GM19239 (cell line): Measurements from ENCODE around the gene TPD52L2.
A peak's percentile ranks its signal among the peaks of the same experiment; 100 is the strongest.
"Not testable (repeated sequence)": the region's sequence is repeated elsewhere in the genome, so short reads cannot be mapped to it uniquely, and the experiment has no call there.

Source experiments
- DNase-seq: peaks from one replicate; pipeline ENCODE4 v3.0.0; 2011; ENCODE audit warnings: low spot score; ENCODE audit not compliant: insufficient read length
- FAIRE-seq: peaks from 2 replicates; lab custom pipeline; 2011; peaks lifted over from hg19 to GRCh38; lab: Jason Lieb, UNC

Gene TPD52L2

DNA sequence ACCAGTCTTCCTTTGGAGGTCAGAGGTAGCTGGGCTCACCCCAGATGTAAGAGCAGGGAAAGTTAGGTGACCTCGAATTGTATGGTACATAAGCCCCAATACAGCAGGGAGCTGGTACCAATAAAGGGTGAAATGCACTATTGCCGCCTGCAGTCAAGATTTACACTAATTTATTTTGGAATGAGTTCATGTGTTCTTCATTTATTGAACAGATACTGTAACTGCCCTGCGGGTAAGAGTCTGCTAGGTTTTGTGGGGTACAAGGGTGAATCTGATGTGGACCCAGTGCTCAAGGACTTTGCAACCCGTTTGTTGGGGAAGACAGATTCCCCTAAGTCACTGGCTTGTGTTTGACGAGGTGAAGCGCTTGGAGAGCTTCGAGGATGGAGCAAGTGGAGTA, 27.3 kb downstream of the TPD52L2 start:
- no peak for FAIRE-seq
- DNase-seq: no peak

GRCh38 chr20:63893999-63894357, 28.9 kb downstream of the TPD52L2 start:
- FAIRE-seq (no peak), DNase-seq (no peak)

- DNase-seq (peak; percentile 100), FAIRE-seq (peak; percentile 80)
Observed at GRCh38 chr20:63894358-63895201, 29.5 kb downstream of the TPD52L2 start, which contains the start of gene DNAJC5. Gene DNAJC5 (plus strand): TSS chr20:63895126. CDS start chr20:63928346, 33,220 bp downstream.

DNA sequence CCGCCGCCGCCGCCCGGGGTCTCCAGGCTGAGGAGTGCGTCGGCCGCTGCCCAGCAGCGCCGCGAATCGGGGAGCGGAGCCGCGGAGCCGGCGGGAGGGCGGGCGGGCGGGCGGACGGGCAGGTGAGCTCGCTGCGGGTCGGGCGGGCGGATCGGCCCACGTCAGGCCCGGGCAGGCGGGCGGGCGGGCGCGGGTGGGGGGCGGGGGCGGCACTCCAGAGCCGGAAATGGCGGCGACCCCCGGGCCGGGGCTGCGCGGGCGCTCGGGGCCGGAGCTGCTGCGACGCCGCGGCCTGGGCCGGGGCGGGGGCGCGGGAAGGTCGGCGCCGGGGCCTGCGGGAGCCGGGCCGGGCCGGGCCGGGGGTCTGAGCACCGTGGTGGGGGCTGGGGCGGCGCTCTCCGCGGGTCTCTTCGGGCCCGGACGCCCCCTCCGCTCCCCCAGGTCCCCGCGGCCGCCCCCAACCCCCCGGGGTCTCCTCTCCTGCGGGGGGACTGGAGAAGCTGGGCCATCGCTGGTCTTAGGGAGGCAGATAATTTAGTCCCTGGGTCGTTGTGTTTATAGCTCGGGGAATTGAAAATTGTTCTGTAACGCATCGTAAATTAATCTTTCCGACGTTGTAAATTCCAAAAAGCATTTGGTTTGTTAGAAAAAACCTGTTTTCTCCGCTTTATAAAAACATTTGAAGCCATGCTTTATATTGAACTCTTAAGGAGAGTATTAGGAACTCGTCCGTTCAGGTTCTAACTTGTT, 30.3 kb downstream of the TPD52L2 start:
- FAIRE-seq: peak; percentile 71
- DNase-seq: no peak

DNA sequence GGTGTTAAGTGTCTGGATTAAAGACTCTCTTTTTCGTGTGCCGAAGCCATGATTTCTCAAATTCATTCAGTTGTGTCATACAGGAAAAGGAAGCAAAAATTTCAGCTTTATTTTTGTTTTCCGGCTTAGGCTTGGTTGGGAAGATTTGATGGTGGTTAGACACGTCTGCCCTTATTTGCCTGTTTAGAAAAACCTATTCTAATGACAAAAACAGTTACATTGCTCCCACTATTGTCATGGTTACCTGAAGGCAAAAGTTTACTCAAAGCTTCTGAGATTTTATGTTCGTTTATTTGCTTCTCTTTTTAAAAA, 30.8 kb downstream of the TPD52L2 start:
- FAIRE-seq (no peak), DNase-seq (no peak)

GRCh38 chr20:63896264-63897105, 31.4 kb downstream of the TPD52L2 start:
- FAIRE-seq: peak; percentile 72

GRCh38 chr20:63897978-63898561, 33.0 kb downstream of the TPD52L2 start:
- no peak for DNase-seq
- no peak for FAIRE-seq

More at GRCh38 chr20:63896264-63897105, 31.4 kb downstream of the TPD52L2 start:
- DNase-seq: peak; percentile 78

- no peak for DNase-seq
- no peak for FAIRE-seq
Observed at GRCh38 chr20:63898882-63899558, 34.0 kb downstream of the TPD52L2 start.

DNA sequence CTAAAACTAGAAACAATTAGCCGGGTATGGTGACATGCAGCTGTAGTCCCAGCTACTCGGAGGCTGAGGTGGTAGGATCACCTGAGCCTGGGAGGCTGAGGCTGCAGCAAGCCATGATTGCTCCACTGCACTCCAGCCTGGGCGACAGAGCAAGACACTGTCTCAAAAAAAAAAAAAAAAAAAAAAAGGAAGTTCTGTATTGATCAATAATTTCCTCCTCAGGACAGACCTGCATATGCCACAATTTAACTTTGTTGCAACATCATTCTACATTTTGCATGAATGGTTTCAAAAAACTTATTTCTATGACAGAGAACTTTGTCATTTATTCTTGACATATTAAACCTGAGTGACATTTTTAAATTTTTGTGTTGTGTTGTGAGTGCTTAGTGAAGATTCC, 35.3 kb downstream of the TPD52L2 start:
- no peak for DNase-seq
- FAIRE-seq: no peak

DNA sequence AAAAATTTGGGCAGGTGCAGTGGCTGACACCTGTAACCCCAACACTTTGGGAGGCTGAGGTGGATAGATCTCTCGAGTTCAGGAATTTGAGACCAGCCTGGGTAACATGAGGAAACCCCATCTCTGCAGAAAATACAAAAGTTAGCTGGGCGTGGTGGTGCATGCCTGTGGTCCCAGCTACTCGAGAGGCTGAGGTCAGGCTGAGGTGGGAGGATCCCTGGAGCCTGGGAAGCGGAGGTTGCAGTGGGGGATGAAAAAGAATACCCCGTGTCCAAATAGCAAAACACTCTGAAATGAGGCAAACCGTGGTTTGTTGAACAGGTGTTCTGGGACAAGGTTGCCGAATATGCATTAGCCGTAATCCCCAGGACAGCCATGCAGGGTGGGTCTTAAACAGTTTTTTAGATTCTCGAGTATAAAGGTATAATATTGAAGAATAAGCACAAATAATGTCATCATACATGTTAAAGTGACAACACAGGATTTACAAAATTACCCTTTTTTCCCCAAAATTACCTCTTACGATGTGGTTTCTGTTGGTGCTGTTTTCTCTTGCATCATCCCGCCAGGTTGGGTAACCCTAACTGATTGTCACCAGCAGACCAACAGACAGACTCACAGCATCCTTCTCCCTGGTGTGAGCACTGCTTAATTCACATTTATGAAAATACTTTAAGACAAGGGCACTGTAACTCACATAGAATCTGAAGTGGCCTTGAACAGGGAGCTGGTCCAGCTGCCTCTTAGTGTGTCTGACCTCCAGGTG, 38.9 kb downstream of the TPD52L2 start:
- DNase-seq (no peak), FAIRE-seq (no peak)

- FAIRE-seq: no peak
- DNase-seq: no peak
Observed at GRCh38 chr20:63908008-63908682, 43.1 kb downstream of the TPD52L2 start.

DNA sequence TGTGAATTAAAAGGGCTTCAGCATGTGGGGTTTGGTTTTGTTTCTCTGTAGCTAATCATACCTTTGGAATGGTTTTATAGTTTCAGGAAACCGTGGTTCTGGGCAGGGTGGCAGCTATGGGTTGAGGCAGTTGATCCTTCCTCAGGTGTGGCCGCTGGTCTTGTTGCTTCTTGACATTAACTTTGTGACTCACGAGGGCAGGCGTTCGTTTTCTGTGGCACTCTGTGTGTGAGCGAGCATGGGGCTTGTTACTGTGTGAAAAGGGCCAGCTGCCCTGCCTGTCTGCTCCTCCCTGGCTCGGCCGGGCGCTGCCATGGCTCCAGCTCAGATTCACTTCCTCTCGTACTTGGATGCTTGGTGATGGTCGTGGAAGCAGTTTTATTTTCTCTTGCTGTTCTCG, 46.1 kb downstream of the TPD52L2 start:
- DNase-seq (no peak), FAIRE-seq (no peak)

- no peak for FAIRE-seq
- DNase-seq: no peak
Observed at GRCh38 chr20:63913768-63914167, 48.7 kb downstream of the TPD52L2 start.

DNA sequence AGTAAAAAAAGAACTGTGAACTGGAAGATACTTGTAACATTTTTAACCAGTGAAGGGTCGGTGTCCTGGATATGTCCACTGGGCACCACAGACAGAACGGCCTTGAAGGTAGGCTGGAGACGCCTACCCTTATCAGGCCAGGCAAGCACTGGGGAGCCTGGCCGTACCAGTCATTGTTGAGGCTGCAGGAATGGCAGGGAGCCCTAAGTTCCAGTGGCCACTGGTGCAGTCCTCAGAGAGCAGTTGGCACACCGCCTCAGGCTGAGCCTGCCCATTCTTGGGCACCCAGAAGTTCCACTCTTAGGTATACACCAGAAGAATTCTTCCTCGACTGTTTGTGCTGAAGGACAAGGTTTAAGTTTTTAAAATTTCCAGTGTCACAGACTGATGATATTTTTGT, 50.4 kb downstream of the TPD52L2 start:
- no peak for FAIRE-seq

DNA sequence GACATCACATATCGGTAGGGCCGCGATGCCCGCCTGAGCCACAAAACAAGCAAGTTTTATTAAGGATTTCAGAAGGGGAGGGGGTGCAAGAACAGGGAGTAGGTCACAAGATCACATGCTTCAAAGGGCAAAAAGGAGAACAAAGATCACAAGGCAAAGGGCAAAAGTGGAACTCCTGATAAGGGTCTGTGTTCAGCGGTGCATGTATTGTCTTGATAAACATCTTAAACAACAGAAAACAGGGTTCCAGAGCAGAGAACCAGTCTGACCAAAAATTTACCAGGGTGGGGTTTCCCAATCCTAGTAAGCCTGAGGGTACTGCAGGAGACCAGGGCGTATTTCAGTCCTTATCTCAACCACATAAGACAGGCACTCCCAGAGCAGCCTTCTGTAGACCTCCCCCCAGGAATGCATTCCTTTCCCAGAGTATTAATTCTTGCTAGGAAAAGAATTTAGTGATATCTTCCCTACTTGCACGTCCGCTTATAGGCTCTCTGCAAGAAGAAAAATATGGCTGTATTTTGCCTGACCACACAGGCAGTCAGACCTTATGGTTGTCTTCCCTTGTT, 51.4 kb downstream of the TPD52L2 start:
- DNase-seq, FAIRE-seq: not testable (repeated sequence)

More for the DNA sequence above, 50.4 kb downstream of the TPD52L2 start:
- DNase-seq: no peak

DNA sequence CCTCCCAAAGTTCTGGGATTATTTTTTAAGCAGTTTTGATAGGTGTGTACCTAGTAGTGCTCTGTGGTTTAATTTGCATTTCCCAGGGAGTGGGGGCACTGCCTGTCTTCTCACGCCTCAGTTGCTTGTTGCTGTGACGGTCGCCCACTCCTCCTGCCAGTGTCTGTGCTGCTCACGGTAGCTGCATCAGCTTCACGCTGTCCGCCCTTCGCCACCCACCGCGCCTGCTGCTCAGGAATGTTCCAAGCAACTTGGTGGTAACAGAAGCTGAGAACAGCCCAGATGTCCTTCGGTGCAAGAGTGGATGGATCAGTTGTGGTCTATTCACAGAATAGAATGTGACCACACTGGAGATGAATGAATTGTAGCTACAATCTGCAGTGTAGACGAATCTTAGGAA, 52.7 kb downstream of the TPD52L2 start:
- no peak for FAIRE-seq
- no peak for DNase-seq

DNA sequence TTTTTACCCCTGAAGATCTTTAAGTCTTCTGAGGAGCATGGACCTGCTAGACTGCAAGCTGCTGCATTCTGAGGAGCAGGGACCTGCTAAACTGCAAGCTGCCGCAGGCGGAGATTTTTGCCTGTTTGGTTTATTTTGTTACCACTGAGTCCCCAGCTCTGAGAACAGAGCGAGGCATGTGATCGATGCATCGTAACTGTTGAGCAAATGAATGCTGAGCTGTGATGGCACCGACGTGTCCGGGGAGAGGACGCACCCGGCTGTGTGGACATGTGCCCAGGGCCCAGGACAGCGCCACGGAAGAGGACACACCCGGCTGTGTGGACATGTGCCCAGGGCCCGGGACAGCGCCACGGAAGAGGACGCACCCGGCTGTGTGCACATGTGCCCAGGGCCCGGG, 54.1 kb downstream of the TPD52L2 start:
- FAIRE-seq (no peak), DNase-seq (no peak)

- DNase-seq: no peak
- no peak for FAIRE-seq
Observed at GRCh38 chr20:63920226-63920625, 55.2 kb downstream of the TPD52L2 start.
